ENCODE results near the gene EEPD1. TPM values are rescaled to one million over a fixed set of nuclear protein-coding genes. Genes with fewer than 3 reads are reported as not detected.

Gene EEPD1
- total RNA-seq, 1 experiment from 2014 or later = 0.70 TPM

GRCh38 chr7:36275735-36276284 lies 122.8 kb downstream of the EEPD1 start:
- intact Hi-C loops (cut with micrococcal nuclease) = no loop called here
- Mint-ChIP-seq H3K4me3 (ENCODE audit: unreplicated experiment) (no peak overlapping the region), H3K9me3 (ENCODE audit: unreplicated experiment) (no peaks in the 10 kb centered on the region), H3K36me3 (ENCODE audit: insufficient read depth, unreplicated experiment) (no peaks in the 10 kb centered on the region), H3K27me3 (ENCODE audit: insufficient read depth, unreplicated experiment) (no peaks in the 10 kb centered on the region), H3K27ac (ENCODE audit: low read depth, unreplicated experiment) (no peak overlapping the region), H3K4me1 (ENCODE audit: insufficient read depth, unreplicated experiment) (peaks cover 10% of the 10 kb centered on the region)
- CTCF ChIA-PET = interaction anchor here (0.7 to 2.3 kb wide), 3 partner anchors 15 to 147 kb away, joined by 3 to 6 read pairs (median 3); no protein-coding TSS in a partner anchor
- DNase-seq (ENCODE audit: unreplicated experiment) = no peak
- POLR2A ChIA-PET = no interaction called here
- no TSS peak for BruUV-seq (replicated peaks)
- TF ChIP-seq CTCF (IDR thresholded peaks at IDR 0.05; ENCODE audit: unreplicated experiment) = no peak

- Mint-ChIP-seq H3K4me1 (ENCODE audit: insufficient read depth, unreplicated experiment) (peaks cover 18% of the 10 kb centered on the region), H3K27ac (ENCODE audit: low read depth, unreplicated experiment) (no peak overlapping the region), H3K4me3 (ENCODE audit: unreplicated experiment) (no peak overlapping the region), H3K9me3 (ENCODE audit: unreplicated experiment) (no peaks in the 10 kb centered on the region), H3K36me3 (ENCODE audit: insufficient read depth, unreplicated experiment) (no peaks in the 10 kb centered on the region), H3K27me3 (ENCODE audit: insufficient read depth, unreplicated experiment) (no peaks in the 10 kb centered on the region)
- ChIA-PET POLR2A (no interaction called here), CTCF (interaction anchor here (0.7 to 2.3 kb wide), 5 partner anchors 10 to 291 kb away, joined by 3 to 6 read pairs (median 3); no protein-coding TSS in a partner anchor)
- DNase-seq (ENCODE audit: unreplicated experiment) = no peak
- no peak for TF ChIP-seq CTCF (IDR thresholded peaks at IDR 0.05; ENCODE audit: unreplicated experiment)
- BruUV-seq (replicated peaks) = no TSS peak
- intact Hi-C loops (cut with micrococcal nuclease) = no loop called here
Measured at GRCh38 chr7:36276428-36277248, 123.6 kb downstream of the EEPD1 start.

DNA sequence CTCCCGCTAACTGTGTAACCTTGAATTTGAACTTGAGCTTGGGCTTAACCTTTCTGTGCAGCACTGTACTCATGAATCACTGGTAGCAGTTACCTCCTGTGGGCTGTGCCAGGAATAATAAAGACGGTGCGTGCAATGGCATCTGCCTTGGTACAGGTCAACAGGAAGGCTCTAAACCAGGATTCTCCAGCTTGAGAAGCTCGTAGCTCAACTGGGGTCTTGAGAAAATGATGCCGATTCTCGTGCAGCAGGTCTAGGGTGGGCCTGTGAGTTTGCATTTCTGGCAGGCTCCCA lies 124.1 kb downstream of the EEPD1 start:
- Mint-ChIP-seq H3K36me3 (ENCODE audit: insufficient read depth, unreplicated experiment) (no peaks in the 10 kb centered on the region), H3K4me3 (ENCODE audit: unreplicated experiment) (no peak overlapping the region), H3K27me3 (ENCODE audit: insufficient read depth, unreplicated experiment) (no peaks in the 10 kb centered on the region), H3K9me3 (ENCODE audit: unreplicated experiment) (no peaks in the 10 kb centered on the region), H3K27ac (ENCODE audit: low read depth, unreplicated experiment) (no peak overlapping the region), H3K4me1 (ENCODE audit: insufficient read depth, unreplicated experiment) (peaks cover 21% of the 10 kb centered on the region)
- intact Hi-C loops (cut with micrococcal nuclease) = no loop called here
- ChIA-PET POLR2A (no interaction called here), CTCF (interaction anchor here (0.7 to 2.3 kb wide), 4 partner anchors 9 to 292 kb away, joined by 3 to 6 read pairs (median 4); no protein-coding TSS in a partner anchor)
- no peak for TF ChIP-seq CTCF (IDR thresholded peaks at IDR 0.05; ENCODE audit: unreplicated experiment)
- BruUV-seq (replicated peaks) = no TSS peak
- peak; percentile 70 for DNase-seq (ENCODE audit: unreplicated experiment)

- H3K27ac Mint-ChIP-seq (ENCODE audit: low read depth, unreplicated experiment) = no peak overlapping the region
- CTCF ChIA-PET = interaction anchor here (0.9 to 2.3 kb wide), 2 partner anchors 8 to 12 kb away, joined by 3 to 6 read pairs; no protein-coding TSS in a partner anchor
- peaks cover 21% of the 10 kb centered on the region for H3K4me1 Mint-ChIP-seq (ENCODE audit: insufficient read depth, unreplicated experiment)
Measured at GRCh38 chr7:36278069-36278619, 125.1 kb downstream of the EEPD1 start.

More at GRCh38 chr7:36278069-36278619, 125.1 kb downstream of the EEPD1 start:
- DNase-seq (ENCODE audit: unreplicated experiment) = no peak
- H3K4me3 Mint-ChIP-seq (ENCODE audit: unreplicated experiment) = no peak overlapping the region
- no peaks in the 10 kb centered on the region for H3K36me3 Mint-ChIP-seq (ENCODE audit: insufficient read depth, unreplicated experiment)
- no TSS peak for BruUV-seq (replicated peaks)
- no peaks in the 10 kb centered on the region for H3K9me3 Mint-ChIP-seq (ENCODE audit: unreplicated experiment)
- no peak for TF ChIP-seq CTCF (IDR thresholded peaks at IDR 0.05; ENCODE audit: unreplicated experiment)
- no peaks in the 10 kb centered on the region for H3K27me3 Mint-ChIP-seq (ENCODE audit: insufficient read depth, unreplicated experiment)
- intact Hi-C loops (cut with micrococcal nuclease) = no loop called here
- POLR2A ChIA-PET = no interaction called here

All from MCF 10A (cell line).